ENCODE results near the gene ZNF569.
A peak's percentile ranks its signal among the peaks of the same experiment; 100 is the strongest.

The ZNF569 gene

DNA sequence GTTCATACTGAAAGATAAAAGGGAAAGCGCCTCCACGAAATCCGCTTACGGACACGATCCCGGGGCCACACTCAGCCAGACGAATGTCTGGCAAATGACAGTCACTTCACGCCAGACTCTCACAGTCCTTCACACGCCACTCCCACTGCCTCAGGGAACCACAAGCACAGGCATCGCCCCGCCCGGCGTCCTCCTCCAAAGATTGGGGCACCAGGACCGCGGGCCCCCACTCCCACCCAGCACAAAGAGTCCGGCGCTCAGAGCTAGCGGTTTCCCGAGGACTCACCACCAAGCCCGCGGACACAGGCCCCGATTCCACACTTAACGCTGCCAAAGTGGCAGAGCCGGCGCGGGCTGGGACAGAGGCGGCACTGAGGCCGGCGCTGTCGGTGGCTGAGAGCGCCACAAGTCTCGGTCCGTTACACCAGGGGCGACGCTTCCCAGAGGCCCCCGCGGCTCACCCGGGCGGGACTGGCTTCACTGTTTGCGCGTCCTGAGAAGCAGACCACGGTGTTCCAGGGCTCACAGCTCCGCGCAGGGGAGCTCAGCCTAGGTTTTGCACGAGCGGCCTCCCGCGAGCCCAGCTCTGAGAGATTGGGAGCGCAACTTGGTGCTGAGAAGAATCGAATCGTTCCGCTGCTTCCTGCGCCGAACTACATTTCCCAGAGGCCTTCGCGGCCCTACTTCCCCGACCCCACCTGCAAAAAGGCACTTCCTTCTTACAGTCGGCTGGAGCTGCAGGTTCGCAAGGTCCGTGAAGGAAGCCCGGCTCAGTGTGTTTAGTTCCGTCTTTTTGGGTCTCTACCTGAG is at the start of gene ZNF569:
Gene ZNF569, minus strand, starts transcription at position 647 of the 810 bp plus-strand sequence. CDS start 22,523 bp downstream, outside the sequence.
- DNase-seq (ENCODE audit: extremely low spot score, insufficient read length, low read depth) (peak; percentile 65), FAIRE-seq (peak; percentile 89)

DNA sequence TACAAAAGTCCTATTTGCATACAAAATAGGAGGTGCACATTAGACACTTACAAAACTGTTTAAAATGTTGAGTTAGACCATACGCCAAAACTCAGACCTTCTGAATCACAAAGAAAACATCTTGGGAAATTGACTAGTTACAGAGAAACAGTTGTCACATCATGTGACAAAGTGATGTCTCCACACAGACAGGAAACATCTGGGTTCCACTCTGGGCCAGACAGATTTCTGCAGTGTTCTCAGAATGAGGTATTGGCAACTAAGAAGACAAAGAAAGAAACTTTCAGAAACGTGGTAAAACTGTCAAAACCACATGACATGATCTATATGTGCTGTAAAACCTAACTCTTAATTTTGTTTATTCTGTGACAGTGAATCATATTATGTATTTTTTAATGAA is 46.2 kb upstream of the ZNF569 start:
- DNase-seq (ENCODE audit: extremely low spot score, insufficient read length, low read depth) (no peak), FAIRE-seq (no peak)

DNA sequence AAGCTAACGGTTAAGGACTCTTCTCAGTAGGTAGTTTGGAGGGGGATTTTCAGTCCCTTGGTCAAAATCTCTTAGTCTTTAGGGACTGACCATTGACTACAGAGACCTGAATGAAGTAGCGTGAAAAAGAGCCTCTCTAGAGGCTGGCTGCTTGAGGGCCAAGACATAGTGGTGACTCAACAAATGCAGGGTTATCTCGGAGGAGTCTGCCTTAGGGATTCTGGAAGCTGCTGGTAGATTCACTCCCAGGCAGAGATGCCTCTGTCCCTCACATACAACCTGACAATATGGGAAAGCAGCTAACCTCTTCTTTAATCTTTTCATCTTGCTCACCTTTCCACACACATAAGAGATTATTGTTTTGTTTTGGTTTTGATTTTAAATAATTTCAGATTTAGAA is 44.6 kb upstream of the ZNF569 start:
- FAIRE-seq (no peak), DNase-seq (ENCODE audit: extremely low spot score, insufficient read length, low read depth) (no peak)

DNA sequence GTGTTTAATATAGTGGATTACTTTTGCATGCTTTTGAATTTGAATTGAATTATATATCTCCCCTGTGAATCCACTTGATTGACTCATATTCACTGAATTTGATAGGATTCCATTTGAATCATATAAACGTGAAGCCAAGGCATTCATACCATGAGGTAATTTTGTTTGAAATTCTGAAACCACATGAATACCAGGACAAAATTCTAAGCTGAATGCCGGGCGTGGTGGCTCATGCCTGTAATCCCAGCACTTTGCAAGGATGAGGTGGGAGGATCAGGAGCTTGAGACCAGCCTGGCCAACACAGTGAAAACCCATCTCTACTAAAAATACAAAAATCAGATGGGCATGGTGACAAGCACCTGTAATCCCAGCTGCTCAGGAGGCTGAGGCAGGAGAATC is 43.9 kb upstream of the ZNF569 start:
- no peak for DNase-seq (ENCODE audit: extremely low spot score, insufficient read length, low read depth)
- FAIRE-seq = no peak

DNA sequence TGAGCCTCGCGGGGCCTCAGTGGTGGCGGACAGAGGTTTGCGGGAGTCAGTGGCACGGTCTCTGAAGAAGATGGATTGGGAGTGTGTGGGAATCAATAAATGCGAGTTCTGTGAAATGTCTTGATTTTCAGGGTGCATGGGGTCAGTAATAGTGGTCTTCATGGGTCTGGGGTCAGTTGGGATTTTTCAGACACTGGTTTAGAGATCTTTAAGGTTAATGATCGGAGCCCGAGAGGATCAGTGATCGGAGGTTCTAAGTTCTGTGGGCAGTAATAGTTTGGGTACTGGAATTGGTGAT is 39.9 kb upstream of the ZNF569 start:
- no peak for FAIRE-seq
- no peak for DNase-seq (ENCODE audit: extremely low spot score, insufficient read length, low read depth)

DNA sequence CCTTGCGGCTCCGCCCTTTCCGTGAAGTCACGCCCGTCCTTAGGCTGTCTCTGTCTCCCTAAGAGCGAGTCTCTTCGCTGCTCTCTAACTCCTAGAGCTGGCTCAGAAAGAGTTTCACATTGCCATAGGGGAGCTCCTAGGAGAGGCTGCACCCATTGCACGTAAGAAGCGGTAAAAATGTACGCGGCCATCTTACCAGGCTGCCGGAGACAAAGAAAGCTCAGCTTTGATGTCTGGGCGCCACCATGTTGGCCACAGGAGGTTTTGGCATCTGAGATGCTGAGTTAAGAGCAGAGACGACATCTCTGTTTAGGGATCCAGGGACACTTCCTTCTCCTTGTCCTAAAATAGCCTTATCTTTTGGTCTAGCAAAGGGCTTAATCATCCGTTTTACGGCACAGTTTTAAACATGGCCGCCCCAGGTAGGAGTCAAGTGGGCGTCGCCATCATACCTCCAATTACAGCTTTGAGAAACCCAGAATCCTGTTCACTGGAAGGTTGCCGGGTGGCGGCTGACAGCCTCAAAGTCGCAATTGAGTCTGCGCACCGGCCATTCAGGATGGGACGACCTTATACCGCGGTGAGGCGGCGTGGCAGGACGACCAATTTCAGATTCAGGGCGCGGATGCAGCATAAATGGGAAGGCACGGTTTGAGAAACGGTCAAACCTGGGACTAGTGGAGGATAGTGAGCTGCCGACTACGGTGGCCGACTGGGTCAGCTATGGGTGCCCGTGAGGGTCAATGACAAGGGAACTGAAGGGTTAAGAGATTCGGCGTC is 39.3 kb upstream of the ZNF569 start, which contains the start of gene ZNF793:
Gene ZNF793, plus strand, starts transcription at position 553 of the 780 bp plus-strand sequence. CDS start 16,501 bp downstream, outside the sequence.
- FAIRE-seq (peak; percentile 52), DNase-seq (ENCODE audit: extremely low spot score, insufficient read length, low read depth) (peak; percentile 2)

DNA sequence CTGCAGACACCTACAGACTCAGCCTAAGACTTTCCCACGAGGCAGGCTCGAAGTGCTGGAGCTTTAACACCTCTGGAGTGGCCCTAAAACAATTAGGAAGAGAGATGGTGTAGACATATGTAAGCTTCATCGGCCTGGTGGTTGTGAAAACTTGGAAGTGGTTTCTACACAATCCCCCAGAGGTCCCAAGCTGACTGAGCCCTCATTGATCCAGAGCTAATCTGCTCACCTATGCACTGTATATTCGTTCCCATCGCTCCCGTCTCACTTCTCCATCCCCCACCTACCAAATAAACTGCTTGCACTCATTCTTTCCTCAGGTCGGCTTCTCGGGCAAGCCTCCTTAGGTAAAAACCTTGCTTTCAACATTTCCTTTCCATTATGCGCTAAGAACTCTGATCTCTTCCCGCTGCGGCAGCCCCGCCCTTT is 38.7 kb upstream of the ZNF569 start:
- no peak for DNase-seq (ENCODE audit: extremely low spot score, insufficient read length, low read depth)
- no peak for FAIRE-seq

DNA sequence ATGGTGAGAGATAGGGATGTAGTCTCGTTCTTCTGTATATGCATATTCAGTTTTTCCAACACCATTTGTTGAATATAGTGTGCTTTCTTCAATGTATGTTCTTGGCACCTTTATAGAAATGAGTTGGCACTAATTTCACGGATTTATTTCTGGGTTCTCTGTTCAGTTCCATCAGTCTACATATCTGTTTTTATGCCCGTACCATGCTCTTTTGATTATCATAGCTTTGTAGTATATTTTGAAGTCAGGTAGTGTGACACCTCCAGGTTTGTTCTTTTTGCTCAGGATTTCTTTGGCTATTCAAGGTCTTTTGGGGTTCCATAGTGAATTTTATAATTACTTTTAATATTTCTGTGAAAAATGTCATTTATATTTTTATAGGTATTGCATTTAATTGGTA is 25.0 kb upstream of the ZNF569 start:
- FAIRE-seq = no peak

DNA sequence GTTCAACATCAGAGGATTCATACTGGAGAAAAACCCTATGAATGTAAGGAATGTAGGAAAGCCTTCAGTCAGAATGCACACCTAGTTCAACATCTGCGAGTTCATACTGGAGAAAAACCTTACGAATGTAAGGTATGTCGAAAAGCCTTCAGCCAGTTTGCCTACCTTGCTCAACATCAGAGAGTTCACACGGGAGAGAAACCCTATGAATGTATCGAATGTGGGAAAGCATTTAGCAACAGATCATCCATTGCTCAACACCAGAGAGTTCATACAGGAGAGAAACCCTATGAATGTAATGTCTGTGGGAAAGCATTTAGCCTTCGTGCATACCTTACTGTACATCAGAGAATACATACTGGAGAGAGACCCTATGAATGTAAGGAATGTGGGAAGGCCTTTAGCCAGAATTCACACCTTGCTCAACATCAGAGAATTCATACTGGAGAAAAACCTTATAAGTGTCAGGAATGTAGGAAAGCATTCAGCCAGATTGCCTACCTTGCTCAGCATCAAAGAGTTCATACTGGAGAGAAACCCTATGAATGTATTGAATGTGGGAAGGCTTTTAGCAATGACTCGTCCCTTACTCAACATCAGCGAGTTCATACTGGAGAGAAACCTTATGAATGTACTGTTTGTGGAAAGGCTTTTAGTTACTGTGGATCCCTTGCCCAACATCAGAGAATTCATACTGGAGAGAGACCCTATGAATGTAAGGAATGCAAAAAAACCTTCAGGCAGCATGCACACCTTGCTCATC is 17.3 kb upstream of the ZNF569 start:
- no peak for DNase-seq (ENCODE audit: extremely low spot score, insufficient read length, low read depth)
- FAIRE-seq = no peak

More for the DNA sequence above, 25.0 kb upstream of the ZNF569 start:
- no peak for DNase-seq (ENCODE audit: extremely low spot score, insufficient read length, low read depth)

DNA sequence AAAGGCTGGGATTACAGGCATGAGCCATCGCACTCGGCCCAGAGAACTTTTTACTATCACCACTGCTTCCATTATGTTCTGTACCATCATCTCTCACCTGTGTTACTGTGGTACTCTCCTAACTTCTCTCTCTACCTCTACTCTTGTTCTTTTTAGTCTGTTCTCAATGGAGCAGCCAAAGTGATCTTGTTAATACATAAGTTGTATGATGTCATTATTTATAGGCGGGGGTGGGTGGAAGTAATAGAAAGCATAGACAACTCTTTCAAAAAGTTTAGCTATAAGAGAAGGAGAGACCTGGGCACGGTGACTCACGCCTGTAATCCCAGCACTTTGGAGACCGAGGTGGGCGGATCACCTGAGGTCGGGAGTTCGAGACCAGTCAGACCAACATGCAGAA is 4.9 kb upstream of the ZNF569 start:
- no peak for FAIRE-seq
- DNase-seq (ENCODE audit: extremely low spot score, insufficient read length, low read depth) = no peak

DNA sequence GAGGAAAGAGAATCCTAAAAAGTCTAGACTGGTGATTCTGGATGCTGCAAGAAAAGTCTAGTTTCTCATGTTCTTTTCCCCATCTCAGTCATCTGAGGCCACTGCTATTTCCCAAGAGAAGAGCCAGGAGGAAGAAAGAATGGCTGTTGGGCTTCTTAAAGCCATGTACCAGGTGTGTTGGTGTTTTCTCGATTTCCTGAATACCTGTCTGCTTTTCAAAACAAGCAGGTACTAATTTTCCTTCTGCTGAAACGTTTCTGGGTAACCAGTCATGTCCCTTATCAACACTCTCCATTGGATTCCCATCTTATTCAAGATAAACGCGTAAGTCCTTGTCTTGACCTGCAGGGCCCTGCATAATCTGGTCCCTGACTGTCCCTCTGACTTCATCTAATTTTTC is 3.0 kb upstream of the ZNF569 start:
- no peak for DNase-seq (ENCODE audit: extremely low spot score, insufficient read length, low read depth)
- no peak for FAIRE-seq

DNA sequence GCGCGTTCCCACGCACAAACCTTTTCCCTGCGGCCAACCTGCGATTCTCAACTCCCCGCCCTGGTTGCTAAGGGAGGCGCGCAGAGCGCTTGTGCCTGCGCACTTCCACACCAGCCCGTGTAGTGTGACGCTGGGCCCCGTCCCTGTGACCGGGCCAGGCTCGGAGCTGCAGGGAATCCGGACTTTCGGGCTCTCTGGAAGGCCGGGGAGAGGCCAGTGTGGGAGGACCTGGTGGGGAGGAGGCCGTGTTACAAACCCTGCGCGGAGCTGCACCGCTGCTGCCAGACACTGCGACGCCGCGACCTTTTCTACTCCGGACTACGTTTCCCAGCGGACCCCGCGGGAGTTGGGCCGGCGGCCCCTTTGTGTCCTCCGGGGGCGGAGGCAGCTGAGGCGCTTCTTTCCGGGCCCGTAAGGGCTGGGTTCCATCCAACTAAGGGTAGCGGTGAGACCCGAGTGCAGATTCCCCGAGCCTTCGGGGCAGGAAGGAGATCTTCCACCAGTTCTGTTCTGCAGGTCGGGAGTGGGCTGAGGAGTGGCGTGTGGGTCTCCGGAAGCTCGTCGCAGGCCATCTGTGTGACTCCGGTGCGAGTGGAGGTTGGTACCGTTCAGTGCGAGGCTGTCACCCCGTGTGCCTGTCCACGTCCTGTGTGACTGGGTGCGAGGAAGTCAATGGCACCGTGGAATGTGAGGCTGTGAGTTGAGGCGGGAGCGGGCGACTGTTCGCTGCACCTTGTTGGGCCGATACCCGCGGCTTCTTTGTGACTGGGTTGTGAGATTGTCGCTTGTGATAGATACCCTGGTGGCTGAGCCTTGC is 1.9 kb upstream of the ZNF569 start, which contains the start of gene ZNF570:
Gene ZNF570, plus strand, starts transcription at position 396 of the 817 bp plus-strand sequence. CDS start 999 bp downstream, outside the sequence.
- DNase-seq (ENCODE audit: extremely low spot score, insufficient read length, low read depth) (peak; percentile 30), FAIRE-seq (peak; percentile 81)

DNA sequence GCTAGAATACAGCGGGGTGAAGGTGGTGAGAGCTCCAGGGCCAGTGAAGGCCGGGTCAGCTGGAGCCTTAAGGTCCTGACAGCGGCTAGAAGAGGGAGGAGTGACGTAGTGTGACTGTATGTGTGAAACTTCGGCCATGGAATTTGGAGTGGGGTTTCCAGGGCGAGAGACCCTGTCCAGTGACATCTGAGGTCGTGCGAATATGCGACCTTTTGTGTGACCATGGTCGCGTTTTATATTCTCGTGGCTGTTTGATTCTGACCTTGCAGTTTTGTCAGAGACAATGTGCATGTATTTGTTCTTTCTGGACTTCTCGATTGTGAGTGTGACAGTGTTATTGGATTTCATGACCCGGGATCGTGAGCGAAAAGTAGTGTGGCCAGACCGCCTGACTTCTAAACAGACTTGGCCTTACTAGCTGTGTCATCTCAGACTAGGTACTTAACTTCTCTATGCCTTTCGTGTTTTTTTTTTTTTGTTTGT is 405 bp upstream of the ZNF569 start:
- FAIRE-seq = no peak

DNA sequence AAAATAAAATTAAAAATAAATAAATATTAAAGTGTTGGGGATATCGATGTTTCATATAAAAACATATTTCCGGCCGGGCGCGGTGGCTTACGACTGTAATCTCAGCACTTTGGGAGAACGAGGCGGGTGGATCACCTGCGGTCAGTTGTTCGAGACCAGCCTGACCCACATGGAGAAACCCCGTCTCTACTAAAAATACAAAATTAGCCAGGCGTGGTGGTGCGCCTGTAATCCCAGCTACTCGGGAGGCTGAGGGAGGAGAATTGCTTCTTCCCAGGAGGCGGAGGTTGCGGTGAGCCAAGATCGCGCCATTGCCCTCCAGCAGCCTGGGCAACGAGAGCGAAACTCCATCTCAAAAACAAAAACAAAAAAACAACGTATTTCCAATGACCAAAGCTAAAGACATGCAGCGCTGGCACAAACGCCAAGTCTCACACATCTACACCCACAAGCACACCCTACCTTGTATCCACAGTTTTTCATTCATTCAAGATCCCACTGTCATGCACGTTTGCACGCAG is 907 bp downstream of the ZNF569 start:
- no peak for FAIRE-seq
- DNase-seq (ENCODE audit: extremely low spot score, insufficient read length, low read depth) = no peak

More for the DNA sequence above, 405 bp upstream of the ZNF569 start:
- DNase-seq (ENCODE audit: extremely low spot score, insufficient read length, low read depth) = no peak

DNA sequence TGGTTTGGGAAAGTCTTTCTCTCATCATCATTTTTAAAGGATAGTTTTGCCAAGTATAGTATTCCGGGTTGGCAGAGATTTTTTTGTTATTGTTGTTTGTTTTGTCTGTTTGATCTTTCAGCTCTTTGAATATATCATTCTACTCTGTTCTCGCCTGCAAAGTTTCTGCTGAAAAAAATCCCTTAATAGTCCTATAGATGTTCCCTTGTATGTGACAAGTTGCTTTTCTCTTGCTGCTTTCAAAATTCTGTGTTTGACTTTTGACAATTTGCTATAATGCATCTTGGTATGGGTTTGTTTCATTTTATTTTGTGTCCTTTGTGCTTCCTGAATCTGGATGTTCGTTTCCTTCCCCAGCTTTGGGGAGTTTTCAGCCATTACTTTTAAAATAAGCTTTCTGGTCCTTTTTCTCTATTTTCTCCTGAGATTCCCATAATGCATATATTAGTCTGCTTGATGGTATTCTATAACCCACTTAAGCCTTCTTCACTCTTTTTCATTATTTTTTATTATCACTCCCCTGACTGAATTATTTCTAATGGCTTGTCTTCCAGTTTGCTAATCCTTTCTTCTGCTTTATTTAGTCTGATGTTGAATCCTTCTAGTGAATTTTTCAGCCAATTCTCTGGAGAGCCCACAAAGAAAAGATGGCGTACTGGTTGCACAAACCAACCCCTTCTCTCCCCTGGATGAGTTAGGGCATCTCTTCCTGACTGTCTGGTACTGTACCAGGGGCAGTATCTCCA is 14.6 kb downstream of the ZNF569 start:
- DNase-seq (ENCODE audit: extremely low spot score, insufficient read length, low read depth) (no peak), FAIRE-seq (no peak)

DNA sequence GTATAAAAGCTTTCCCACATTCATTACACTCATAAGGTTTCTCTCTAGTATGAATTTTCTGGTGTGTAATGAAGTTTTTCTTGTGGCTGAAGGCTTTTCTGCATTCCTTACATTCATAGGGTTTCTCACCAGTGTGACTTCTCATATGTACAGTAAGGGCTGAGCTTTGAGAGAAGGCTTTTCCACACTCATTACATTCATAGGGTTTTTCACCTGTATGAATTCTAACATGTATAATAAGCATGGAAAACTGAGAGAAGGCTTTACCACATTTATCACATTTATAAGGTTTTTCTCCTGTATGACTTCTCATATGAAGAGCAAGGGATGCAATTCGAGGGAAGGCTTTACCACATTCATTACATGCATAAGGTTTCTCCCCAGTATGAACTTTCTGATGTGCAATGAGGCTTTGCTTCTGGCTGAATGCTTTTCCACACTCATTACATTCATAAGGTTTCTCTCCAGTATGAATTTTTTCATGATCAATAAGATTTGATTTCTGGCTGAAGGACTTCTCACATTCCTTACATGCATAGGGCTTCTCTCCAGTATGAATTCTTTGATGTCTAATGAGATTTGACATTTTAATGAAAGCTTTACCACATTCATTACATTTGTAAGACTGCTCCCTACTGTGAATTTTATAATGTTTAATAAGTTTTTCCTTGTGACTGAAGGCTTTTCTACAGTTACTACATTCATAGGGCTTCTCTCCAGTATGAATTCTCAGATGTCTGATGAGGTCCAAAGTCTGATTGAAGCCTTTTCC is 53.7 kb downstream of the ZNF569 start:
- DNase-seq (ENCODE audit: extremely low spot score, insufficient read length, low read depth) = no peak
- FAIRE-seq = no peak

DNA sequence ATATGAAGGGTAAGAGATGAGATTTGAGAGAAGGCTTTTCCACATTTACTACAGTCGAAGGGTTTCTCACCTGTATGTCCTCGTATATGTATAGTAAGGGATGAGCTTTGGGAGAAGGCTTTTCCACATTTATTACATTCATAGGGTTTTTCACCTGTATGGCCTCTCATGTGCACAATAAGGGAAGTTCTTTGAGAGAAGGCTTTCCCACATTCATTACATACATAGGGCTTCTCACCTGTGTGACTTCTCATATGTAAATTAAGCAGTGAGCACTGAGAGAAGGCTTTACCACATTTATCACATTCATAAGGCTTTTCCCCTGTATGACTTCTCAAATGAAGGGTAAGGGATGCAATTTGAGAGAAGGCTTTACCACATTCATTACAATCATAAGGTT is 54.5 kb downstream of the ZNF569 start:
- FAIRE-seq (no peak), DNase-seq (ENCODE audit: extremely low spot score, insufficient read length, low read depth) (no peak)

Measured in GM18507 (cell line).